ENCODE data around the gene FREM3.

DNA sequence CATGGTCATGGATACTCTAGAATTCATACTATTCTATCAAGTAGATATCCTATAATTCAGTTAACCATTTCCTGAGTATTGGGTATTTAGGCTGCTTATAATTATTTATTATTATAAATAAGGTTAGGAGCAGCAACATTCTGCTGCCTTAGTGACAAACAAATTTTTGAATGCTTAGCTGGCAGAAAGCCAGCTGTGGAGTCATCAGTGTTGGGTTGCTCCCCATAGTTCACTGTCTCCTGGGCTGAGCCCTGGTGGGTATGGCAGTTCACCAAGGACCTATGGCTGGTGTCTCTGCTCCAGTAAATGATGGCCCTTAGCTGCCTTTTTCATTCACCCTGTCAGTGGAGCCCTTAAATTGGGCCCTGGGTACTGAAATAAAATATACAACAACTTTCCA, 125.1 kb downstream of the FREM3 start:
- no peak for TF ChIP-seq CTCF (conservative IDR thresholded peaks at IDR 0.05; ENCODE audit: low read depth, low read length)
- no peak for TF ChIP-seq EZH2 (IDR thresholded peaks at IDR 0.05; ENCODE audit: borderline replicate concordance, low read depth, low read length, poor library complexity, severe bottlenecking)
